Smooth muscle cell of trachea (primary cell): Measurements from ENCODE around the gene NPIPB4. TPM values are rescaled to one million over a fixed set of nuclear protein-coding genes. Genes with fewer than 3 reads are reported as not detected.

Source experiments
- total RNA-seq: library from RNA; depleted of rRNA; stranded (reverse); fragments of >200 nt; gene quantifications from 2 replicates; pipeline ENCODE4 v1.2.1, GENCODE V29; 2014

The NPIPB4 gene
- 30.9 and 34.0 TPM in 2 replicates for total RNA-seq

DNA sequence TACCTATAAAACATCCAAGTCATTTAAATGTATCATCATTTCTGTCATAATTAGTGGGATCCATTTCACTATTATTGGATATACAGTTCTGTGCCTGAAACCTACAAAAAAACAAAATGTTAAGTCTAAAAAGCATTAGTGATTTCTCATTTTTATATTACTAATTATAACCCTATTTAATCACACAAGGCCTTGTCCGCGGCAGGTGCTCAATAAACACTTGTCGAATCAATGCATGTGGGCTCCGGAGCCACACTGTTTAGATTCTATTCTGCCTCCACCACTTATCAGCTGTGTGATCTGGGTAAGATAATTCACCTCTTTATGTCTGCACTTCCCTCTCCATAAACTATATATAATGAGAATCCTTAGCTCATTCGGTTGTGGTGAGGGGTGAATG is at the start of gene NPIPB4:
Gene NPIPB4 (minus strand): TSS at position 101 of the 400 bp plus-strand sequence. CDS start 378 bp downstream, outside the sequence.

Other genes starting within 250 kb of the NPIPB4 start
- gene IGSF6, start 205.1 kb downstream of the NPIPB4 start, total RNA-seq, result not detected in 2 replicates
- 0.15 and 0.17 TPM in 2 replicates for gene OTOA, start 193.8 kb downstream of the NPIPB4 start, total RNA-seq
- 181 and 196 TPM in 2 replicates for gene UQCRC2, start 95.6 kb upstream of the NPIPB4 start, total RNA-seq
- not detected in 2 replicates for gene PDZD9, start 143.4 kb upstream of the NPIPB4 start, total RNA-seq
- gene MOSMO, start 150.4 kb upstream of the NPIPB4 start, total RNA-seq, result 9.8 and 13.2 TPM in 2 replicates
- not detected in 2 replicates for gene VWA3A, start 234.8 kb upstream of the NPIPB4 start, total RNA-seq